A673 (cell line): ENCODE measurements around the gene TBC1D4. TPM values are rescaled to one million over a fixed set of nuclear protein-coding genes. Genes with fewer than 3 reads are reported as not detected.
"Not testable (repeated sequence)": the region's sequence is repeated elsewhere in the genome, so short reads cannot be mapped to it uniquely, and the experiment has no call there.

Experiments used
- BruUV-seq: library from RNA; stranded (reverse); fragments of 400-500 nt; replicated peaks from 2 replicates; lab custom pipeline; 2021; lab: Mats Ljungman, UMichigan
- CTCF ChIA-PET: fragments of 300-600 bp; sonication (Branson Sonifier 250); formaldehyde crosslinking; loops from one replicate; lab custom pipeline; 2022; ENCODE audit warnings: antibody characterized with exemption; lab: Charles Lee
- POLR2A ChIA-PET: fragments of 300-600 bp; sonication (Branson Sonifier 250); formaldehyde crosslinking; loops from one replicate; lab custom pipeline; 2022; ENCODE audit warnings: antibody characterized with exemption; ENCODE audit not compliant: low non-redundant PET; lab: Charles Lee
- DNase-seq: peaks from one replicate; pipeline ENCODE4 v3.0.0-alpha.2; 2015; ENCODE audit warnings: low spot score
- H3K27ac ChIP-seq: fragments of 200-600 bp; sonication (generic); 2 replicates; pipeline ENCODE4 v1.5.1; 2016; ENCODE audit warnings: mixed run types, low read depth, mild to moderate bottlenecking, mixed read lengths, antibody characterized with exemption, low read length; ENCODE audit not compliant: poor library complexity, severe bottlenecking
- H3K27me3 ChIP-seq: fragments of 200-600 bp; sonication (generic); replicated peaks from 2 replicates; pipeline ENCODE4 v1.6.1; 2017; ENCODE audit warnings: mixed run types, low read depth, mild to moderate bottlenecking, mixed read lengths, antibody characterized with exemption, low read length; ENCODE audit not compliant: insufficient read depth, poor library complexity
- H3K36me3 ChIP-seq: fragments of 200-600 bp; sonication (generic); 2 replicates; pipeline ENCODE4 v1.6.1; 2016; ENCODE audit warnings: mixed run types, mild to moderate bottlenecking, mixed read lengths, antibody characterized with exemption, low read length; ENCODE audit not compliant: insufficient read depth, poor library complexity, severe bottlenecking
- H3K4me1 ChIP-seq: fragments of 200-600 bp; sonication (generic); 2 replicates; pipeline ENCODE4 v1.6.1; 2017; ENCODE audit warnings: mixed run types, mild to moderate bottlenecking, mixed read lengths, antibody characterized with exemption, low read length; ENCODE audit not compliant: insufficient read depth, poor library complexity, severe bottlenecking
- H3K4me3 ChIP-seq: fragments of 200-600 bp; sonication (generic); 2 replicates; pipeline ENCODE4 v1.5.1; 2016; ENCODE audit warnings: low read depth, mixed run types, mild to moderate bottlenecking, mixed read lengths, low read length; ENCODE audit not compliant: poor library complexity, severe bottlenecking
- H3K9me3 ChIP-seq: fragments of 200-600 bp; sonication (generic); 2 replicates; pipeline ENCODE4 v1.6.1; 2016; ENCODE audit warnings: mixed run types, low read depth, mild to moderate bottlenecking, mixed read lengths, antibody characterized with exemption, low read length; ENCODE audit not compliant: poor library complexity, severe bottlenecking
- CTCF ChIP-seq: fragments of 300-800, 200-600 bp; sonication (generic); conservative IDR thresholded peaks from 2 replicates; pipeline ENCODE4 v1.5.1; 2017; ENCODE audit warnings: low read depth, mild to moderate bottlenecking, antibody characterized with exemption, low read length, moderate library complexity, mixed read lengths
- EZH2 ChIP-seq: fragments of 200-600 bp; sonication (generic); IDR thresholded peaks from 2 replicates; pipeline ENCODE4 v1.6.1; 2017; ENCODE audit warnings: borderline replicate concordance, low read depth, mild to moderate bottlenecking, mixed read lengths, antibody characterized with exemption, low read length; ENCODE audit not compliant: poor library complexity, severe bottlenecking
- intact Hi-C: fragments of 100-400 bp; cut with micrococcal nuclease; formaldehyde crosslinking; loops from one replicate; pipeline ENCODE4 v1.10.0; 2022; ENCODE audit not compliant: unreplicated experiment
- total RNA-seq: library from RNA; stranded (reverse); gene quantifications from 2 replicates; pipeline ENCODE4 v1.2.3, GENCODE V29; 2021

The TBC1D4 gene
- total RNA-seq, 1 experiment from 2014 or later, result 9.8 TPM

GRCh38 chr13:75255147-75255546 is 226.8 kb downstream of the TBC1D4 start:
- no peaks in the 10 kb centered on the region for H3K27me3 ChIP-seq
- intact Hi-C loops, result loop anchor here (10.0 kb wide), 1 partner anchor 1530 kb away; no protein-coding TSS in a partner anchor
- no peak overlapping the region for H3K4me3 ChIP-seq
- H3K9me3 ChIP-seq, result no peaks in the 10 kb centered on the region
- BruUV-seq, result no TSS peak
- H3K36me3 ChIP-seq, result no peaks in the 10 kb centered on the region
- H3K4me1 ChIP-seq, result peaks cover 5% of the 10 kb centered on the region
- no peak for DNase-seq
- TF ChIP-seq EZH2, result no peak
- no peak for TF ChIP-seq CTCF
- H3K27ac ChIP-seq, result no peak overlapping the region
- POLR2A ChIA-PET, result no interaction called here
- CTCF ChIA-PET, result no interaction called here

GRCh38 chr13:75251188-75251587 is 230.8 kb downstream of the TBC1D4 start:
- intact Hi-C loops, result loop anchor here (10.0 kb wide), 1 partner anchor 1526 kb away; no protein-coding TSS in a partner anchor

GRCh38 chr13:75250526-75251178 is 231.3 kb downstream of the TBC1D4 start:
- Histone ChIP-seq H3K27me3 (no peaks in the 10 kb centered on the region), H3K4me3 (no peak overlapping the region), H3K36me3 (no peaks in the 10 kb centered on the region), H3K9me3 (no peaks in the 10 kb centered on the region), H3K27ac (no peak overlapping the region), H3K4me1 (peaks cover 2% of the 10 kb centered on the region)
- no TSS peak for BruUV-seq
- POLR2A ChIA-PET, result no interaction called here
- no peak for DNase-seq
- no peak for TF ChIP-seq EZH2
- no peak for TF ChIP-seq CTCF
- CTCF ChIA-PET, result no interaction called here
- intact Hi-C loops, result loop anchor here (10.0 kb wide), 1 partner anchor 1526 kb away; no protein-coding TSS in a partner anchor

More at GRCh38 chr13:75251188-75251587, 230.8 kb downstream of the TBC1D4 start:
- no peak for TF ChIP-seq EZH2
- no peak for TF ChIP-seq CTCF
- no peak overlapping the region for H3K27ac ChIP-seq
- H3K27me3 ChIP-seq, result no peaks in the 10 kb centered on the region
- peaks cover 5% of the 10 kb centered on the region for H3K4me1 ChIP-seq
- DNase-seq, result no peak
- BruUV-seq, result no TSS peak
- H3K36me3 ChIP-seq, result no peaks in the 10 kb centered on the region
- ChIA-PET POLR2A (no interaction called here), CTCF (no interaction called here)
- H3K9me3 ChIP-seq, result no peaks in the 10 kb centered on the region
- no peak overlapping the region for H3K4me3 ChIP-seq

GRCh38 chr13:75245578-75245977 is 236.4 kb downstream of the TBC1D4 start:
- CTCF ChIA-PET, H3K4me3 ChIP-seq, H3K9me3 ChIP-seq, POLR2A ChIA-PET, H3K36me3 ChIP-seq, BruUV-seq, H3K27ac ChIP-seq, H3K27me3 ChIP-seq, intact Hi-C loops, H3K4me1 ChIP-seq, DNase-seq: not testable (repeated sequence)

- H3K27me3 ChIP-seq, H3K9me3 ChIP-seq, H3K4me3 ChIP-seq, DNase-seq, intact Hi-C loops, H3K27ac ChIP-seq, CTCF ChIA-PET, H3K4me1 ChIP-seq, POLR2A ChIA-PET, BruUV-seq, H3K36me3 ChIP-seq: not testable (repeated sequence)
Measured at GRCh38 chr13:75240240-75240639, 241.7 kb downstream of the TBC1D4 start.
